HG03575 (cell line): Measurements from ENCODE around the gene CACNA1C.

ENCODE experiments used
- ATAC-seq: cut with Tn5 transposase; IDR thresholded peaks from one replicate; pipeline ENCODE4 v1.9.1; 2021; ENCODE audit not compliant: unreplicated experiment, insufficient number of reproducible peaks, low FRiP score; ENCODE audit errors: extremely low read depth

Gene CACNA1C

GRCh38 chr12:2032506-2032905, 20.3 kb upstream of the CACNA1C start:
- ATAC-seq: no peak

GRCh38 chr12:2034633-2035430, 18.0 kb upstream of the CACNA1C start:
- no peak for ATAC-seq

- no peak for ATAC-seq
Observed at GRCh38 chr12:2035431-2036055, 17.2 kb upstream of the CACNA1C start.

GRCh38 chr12:2039034-2039433, 13.8 kb upstream of the CACNA1C start:
- ATAC-seq: no peak

GRCh38 chr12:2043054-2043453, 9.7 kb upstream of the CACNA1C start:
- no peak for ATAC-seq

GRCh38 chr12:2044165-2044564, 8.6 kb upstream of the CACNA1C start:
- no peak for ATAC-seq

GRCh38 chr12:2046957-2047356, 5.8 kb upstream of the CACNA1C start:
- ATAC-seq: no peak

- no peak for ATAC-seq
Observed at GRCh38 chr12:2047752-2048151, 5.0 kb upstream of the CACNA1C start.

- ATAC-seq: no peak
Observed at GRCh38 chr12:2049604-2050540, 2.9 kb upstream of the CACNA1C start.

GRCh38 chr12:2051700-2052621, 826 bp upstream of the CACNA1C start:
- ATAC-seq: no peak

GRCh38 chr12:2053691-2054090, 904 bp downstream of the CACNA1C start:
- ATAC-seq: no peak

- no peak for ATAC-seq
Observed at GRCh38 chr12:2054091-2055018, 1.6 kb downstream of the CACNA1C start.

GRCh38 chr12:2057041-2057794, 4.4 kb downstream of the CACNA1C start:
- ATAC-seq: no peak

- ATAC-seq: no peak
Observed at GRCh38 chr12:2057795-2058408, 5.1 kb downstream of the CACNA1C start.

- ATAC-seq: no peak
Observed at GRCh38 chr12:2058837-2059236, 6.0 kb downstream of the CACNA1C start.

GRCh38 chr12:2061402-2061801, 8.6 kb downstream of the CACNA1C start:
- ATAC-seq: no peak
